Mesenchymal stem cell (in vitro differentiated cells and primary cell): ENCODE results near the gene FKRP.

Experiments used
- DNase-seq: peaks from one replicate; pipeline ENCODE4 v3.0.0-alpha.2; 2013
- H2AFZ ChIP-seq: one replicate; pipeline ENCODE4 v1.6.1; 2013; ENCODE audit warnings: low read depth, mild to moderate bottlenecking, control low read depth, inconsistent platforms, low read length, moderate library complexity
- H2AK5ac ChIP-seq: 2 replicates; pipeline ENCODE4 v1.6.1; 2013; ENCODE audit warnings: low read length, moderate library complexity, mild to moderate bottlenecking, inconsistent platforms; ENCODE audit not compliant: severe bottlenecking
- H2BK120ac ChIP-seq: one replicate; pipeline ENCODE4 v1.6.1; 2013; ENCODE audit warnings: low read depth, mild to moderate bottlenecking, inconsistent platforms, low read length, moderate library complexity
- H2BK12ac ChIP-seq, 2 experiments: one replicate each; pipeline ENCODE4 v1.6.1; 2013; ENCODE audit warnings: inconsistent platforms in 2 of 2, low read length in 2 of 2, mild to moderate bottlenecking in 2 of 2, moderate library complexity in 2 of 2, control low read depth in 1 of 2
- H2BK15ac ChIP-seq: one replicate; pipeline ENCODE4 v1.6.1; 2013; ENCODE audit warnings: mild to moderate bottlenecking, low read depth, inconsistent platforms; ENCODE audit not compliant: poor library complexity, severe bottlenecking
- H2BK5ac ChIP-seq: 2 replicates; pipeline ENCODE4 v1.6.1; 2013; ENCODE audit warnings: low read depth, mild to moderate bottlenecking, low read length, control low read depth, inconsistent platforms; ENCODE audit not compliant: poor library complexity, severe bottlenecking
- H3K14ac ChIP-seq, 2 experiments: one replicate each; pipeline ENCODE4 v1.6.1; 2013; ENCODE audit warnings: inconsistent platforms in 2 of 2, low read length in 2 of 2, control low read depth in 1 of 2, mild to moderate bottlenecking in 1 of 2, moderate library complexity in 1 of 2
- H3K18ac ChIP-seq, 2 experiments: one replicate each; pipeline ENCODE4 v1.6.1; 2013; ENCODE audit warnings: inconsistent platforms in 2 of 2, low read length in 2 of 2, control low read depth in 1 of 2, low read depth in 1 of 2, mild to moderate bottlenecking in 1 of 2
- H3K23ac ChIP-seq, 2 experiments: one replicate each; pipeline ENCODE4 v1.6.1; 2013; ENCODE audit warnings: inconsistent platforms in 2 of 2, low read length in 2 of 2, mild to moderate bottlenecking in 2 of 2, moderate library complexity in 2 of 2, control low read depth in 1 of 2
- H3K27ac ChIP-seq: 2 replicates; pipeline ENCODE4 v1.5.1; 2013; ENCODE audit warnings: mild to moderate bottlenecking, moderate library complexity, low read length, control low read depth, inconsistent platforms; ENCODE audit not compliant: poor library complexity, severe bottlenecking
- H3K27me3 ChIP-seq, 2 experiments: 2 replicates each; pipeline versions ENCODE4 v1.6.1 to v1.7.0; 2013; ENCODE audit warnings: low read length in 2 of 2, mild to moderate bottlenecking in 2 of 2, moderate library complexity in 2 of 2, control low read depth in 1 of 2, inconsistent platforms in 1 of 2; ENCODE audit not compliant: control insufficient read depth in 1 of 2, insufficient read depth in 1 of 2
- H3K36me3 ChIP-seq, 2 experiments: 2 replicates each; pipeline versions ENCODE4 v1.6.1 to v1.7.0; 2013; ENCODE audit warnings: low read length in 2 of 2, control low read depth in 1 of 2, inconsistent platforms in 1 of 2, low read depth in 1 of 2, mild to moderate bottlenecking in 1 of 2; ENCODE audit not compliant: insufficient read depth in 2 of 2, control insufficient read depth in 1 of 2
- H3K4ac ChIP-seq, 2 experiments: one replicate each; pipeline ENCODE4 v1.6.1; 2013; ENCODE audit warnings: inconsistent platforms in 2 of 2, low read length in 2 of 2, mild to moderate bottlenecking in 2 of 2, moderate library complexity in 2 of 2, control low read depth in 1 of 2, low read depth in 1 of 2
- H3K4me1 ChIP-seq: 2 replicates; pipeline ENCODE4 v1.6.1; 2013; ENCODE audit warnings: low read depth, low read length, control low read depth; ENCODE audit not compliant: control insufficient read depth, insufficient read depth
- H3K4me2 ChIP-seq: 2 replicates; pipeline ENCODE4 v1.6.1; 2013; ENCODE audit warnings: low read length, mild to moderate bottlenecking, inconsistent platforms; ENCODE audit not compliant: poor library complexity, severe bottlenecking
- H3K4me3 ChIP-seq, 2 experiments: 2 replicates each; pipeline versions ENCODE4 v1.5.1 to v1.7.0; 2013; ENCODE audit warnings: low read length in 2 of 2, mild to moderate bottlenecking in 2 of 2, control low read depth in 1 of 2, low read depth in 1 of 2; ENCODE audit not compliant: insufficient read depth in 1 of 2
- H3K79me1 ChIP-seq: replicated peaks from 2 replicates; pipeline ENCODE4 v1.6.1; 2013; ENCODE audit warnings: mild to moderate bottlenecking, control low read depth, low read length, inconsistent platforms; ENCODE audit not compliant: poor library complexity, severe bottlenecking
- H3K9ac ChIP-seq: 2 replicates; pipeline ENCODE4 v1.7.0; 2013; ENCODE audit warnings: mild to moderate bottlenecking, low read length, moderate library complexity
- H3K9me3 ChIP-seq: 2 replicates; pipeline ENCODE4 v1.7.0; 2013; ENCODE audit warnings: mild to moderate bottlenecking, low read length; ENCODE audit not compliant: control insufficient read depth
- H4K8ac ChIP-seq: one replicate; pipeline ENCODE4 v1.6.1; 2013; ENCODE audit warnings: inconsistent platforms, mild to moderate bottlenecking, low read length, moderate library complexity
- H4K91ac ChIP-seq: one replicate; pipeline ENCODE4 v1.6.1; 2013; ENCODE audit warnings: mild to moderate bottlenecking, low read length, inconsistent platforms
- WGBS: methylation state at CpG from one replicate; pipeline ENCODE4 v1.1.7; 2013; ENCODE audit warnings: mixed read lengths; 5-methylcytosine and 5-hydroxymethylcytosine counted together

The FKRP gene

DNA sequence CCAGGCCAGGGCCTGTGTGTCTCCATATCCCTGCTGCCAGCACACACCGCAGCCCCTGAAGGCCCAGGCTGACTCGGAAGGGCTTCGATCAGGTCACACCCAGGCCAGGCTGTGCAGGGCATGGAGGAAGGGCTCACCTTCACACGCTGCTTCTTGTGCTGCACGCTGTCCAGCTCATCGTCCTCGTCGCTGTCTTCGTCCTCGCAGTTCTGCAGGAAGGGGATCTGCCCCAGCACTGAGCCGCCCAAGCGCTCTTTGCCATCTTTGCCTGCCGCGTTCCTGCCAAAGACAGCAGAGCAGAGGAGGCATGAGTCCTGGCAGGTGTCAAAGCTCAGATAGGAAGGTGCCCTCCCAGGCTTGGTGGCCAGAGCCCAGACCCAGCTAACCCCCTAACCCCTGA, 15.3 kb upstream of the FKRP start:
- Histone ChIP-seq H3K4me3 (no peak overlapping the region), H3K9ac (no peak overlapping the region), H2BK5ac (no peak overlapping the region), H3K27ac (peak overlapping the region; percentile 0), H3K14ac (no peak overlapping the region), H3K79me1 (peaks cover 34% of the 10 kb centered on the region), H3K4me1 (peaks cover 58% of the 10 kb centered on the region), H3K4ac (no peak overlapping the region), H3K9me3 (no peaks in the 10 kb centered on the region), H2BK120ac (no peak overlapping the region), H3K23ac (no peak overlapping the region), H3K36me3 (peaks cover 76 to 86% of the 10 kb centered on the region in 2 experiments), H2BK12ac (peak overlapping the region in 1 of 2 experiments; percentile 7), H3K27me3 (no peaks in the 10 kb centered on the region), H3K4me2 (no peak overlapping the region), H3K18ac (peak overlapping the region in 1 of 2 experiments; percentile 63), H4K91ac (peak overlapping the region; percentile 57), H2AFZ (no peak overlapping the region), H2AK5ac (no peak overlapping the region), H4K8ac (no peak overlapping the region), H2BK15ac (no peak overlapping the region)
- 97% methylated on average over 14 of the region's 14 CpGs for WGBS
- no peak for DNase-seq

- H3K36me3 ChIP-seq, result peaks cover 71 to 81% of the 10 kb centered on the region in 2 experiments
- no peak overlapping the region for H3K4me3 ChIP-seq
- no peak overlapping the region for H2BK12ac ChIP-seq
- H3K4me1 ChIP-seq, result peaks cover 55% of the 10 kb centered on the region
- H3K4me2 ChIP-seq, result peak overlapping the region; percentile 17
- H2BK15ac ChIP-seq, result no peak overlapping the region
- no peaks in the 10 kb centered on the region for H3K27me3 ChIP-seq
- H3K4ac ChIP-seq, result no peak overlapping the region
- peak overlapping the region in 1 of 2 experiments; percentile 58 for H3K18ac ChIP-seq
- H2BK120ac ChIP-seq, result no peak overlapping the region
- no peak overlapping the region for H4K8ac ChIP-seq
- H3K27ac ChIP-seq, result peak overlapping the region; percentile 25
- H2BK5ac ChIP-seq, result no peak overlapping the region
- no peak overlapping the region for H3K14ac ChIP-seq
- WGBS, result 42% methylated on average over 14 of the region's 14 CpGs
- H2AK5ac ChIP-seq, result no peak overlapping the region
- peak overlapping the region; percentile 57 for H4K91ac ChIP-seq
- H3K23ac ChIP-seq, result no peak overlapping the region
- peak; percentile 92 for DNase-seq
- no peaks in the 10 kb centered on the region for H3K9me3 ChIP-seq
- no peak overlapping the region for H3K9ac ChIP-seq
- H3K79me1 ChIP-seq, result peaks cover 31% of the 10 kb centered on the region
- no peak overlapping the region for H2AFZ ChIP-seq
Observed at GRCh38 chr19:46731007-46731501, 14.8 kb upstream of the FKRP start.

- Histone ChIP-seq H3K27ac (no peak overlapping the region), H3K4me1 (peaks cover 54% of the 10 kb centered on the region), H3K27me3 (no peaks in the 10 kb centered on the region), H3K4me2 (no peak overlapping the region), H2AK5ac (no peak overlapping the region), H3K18ac (peak overlapping the region in 1 of 2 experiments; percentile 58), H3K79me1 (peaks cover 29% of the 10 kb centered on the region), H2AFZ (no peak overlapping the region), H3K4ac (no peak overlapping the region), H2BK120ac (no peak overlapping the region), H4K8ac (no peak overlapping the region), H2BK5ac (no peak overlapping the region), H3K9me3 (no peaks in the 10 kb centered on the region), H3K14ac (no peak overlapping the region), H2BK15ac (no peak overlapping the region), H3K36me3 (peaks cover 69 to 77% of the 10 kb centered on the region in 2 experiments), H3K4me3 (no peak overlapping the region), H3K23ac (peak overlapping the region in 1 of 2 experiments; percentile 51), H2BK12ac (no peak overlapping the region), H3K9ac (no peak overlapping the region), H4K91ac (no peak overlapping the region)
- peak; percentile 45 for DNase-seq
- 80% methylated on average over 14 of the region's 14 CpGs for WGBS
Observed at GRCh38 chr19:46731584-46731983, 14.3 kb upstream of the FKRP start.

GRCh38 chr19:46732172-46732938, 13.5 kb upstream of the FKRP start:
- no peak overlapping the region for H2BK15ac ChIP-seq
- peak overlapping the region; percentile 4 for H3K27ac ChIP-seq
- no peaks in the 10 kb centered on the region for H3K9me3 ChIP-seq
- H3K4me2 ChIP-seq, result no peak overlapping the region
- no peak overlapping the region for H3K23ac ChIP-seq
- no peak overlapping the region for H4K8ac ChIP-seq
- H2AFZ ChIP-seq, result no peak overlapping the region
- no peak overlapping the region for H2BK5ac ChIP-seq
- no peak overlapping the region for H2BK12ac ChIP-seq
- H2BK120ac ChIP-seq, result no peak overlapping the region
- peak overlapping the region in 1 of 2 experiments; percentile 14 for H3K14ac ChIP-seq
- H3K4ac ChIP-seq, result no peak overlapping the region
- H3K27me3 ChIP-seq, result no peaks in the 10 kb centered on the region
- H3K9ac ChIP-seq, result no peak overlapping the region
- no peak overlapping the region for H4K91ac ChIP-seq
- H3K18ac ChIP-seq, result no peak overlapping the region
- H2AK5ac ChIP-seq, result no peak overlapping the region
- DNase-seq, result no peak
- peaks cover 69 to 77% of the 10 kb centered on the region in 2 experiments for H3K36me3 ChIP-seq
- no peak overlapping the region for H3K4me3 ChIP-seq
- H3K79me1 ChIP-seq, result peaks cover 27% of the 10 kb centered on the region
- 92% methylated on average over 28 of the region's 28 CpGs for WGBS
- H3K4me1 ChIP-seq, result peaks cover 48% of the 10 kb centered on the region
